DND-41 (cell line): ENCODE results near the gene FFAR4.

ENCODE experiments used
- ATAC-seq: fragments of 200-7000 bp; cut with Tn5 transposase; 3 replicates; pipeline ENCODE4 v1.9.1; 2021; ENCODE audit warnings: low read depth; ENCODE audit not compliant: insufficient read depth
- DNase-seq: peaks from one replicate; pipeline ENCODE4 v3.0.0-alpha.2; 2020
- H2AFZ ChIP-seq: 2 replicates; pipeline ENCODE4 v1.6.0; 2012; ENCODE audit warnings: low read depth, low read length
- H3K27ac ChIP-seq: 2 replicates; pipeline ENCODE4 v1.5.1; 2012; ENCODE audit warnings: low read length, inconsistent platforms
- H3K27me3 ChIP-seq: fragments of 200-600 bp; sonication (generic); 2 replicates; pipeline ENCODE4 v1.6.0; 2012; ENCODE audit warnings: low read length, mild to moderate bottlenecking, inconsistent platforms; ENCODE audit not compliant: insufficient read depth, poor library complexity
- H3K36me3 ChIP-seq: 2 replicates; pipeline ENCODE4 v1.5.1; 2012; ENCODE audit warnings: low read length, inconsistent platforms; ENCODE audit not compliant: insufficient read depth
- H3K4me1 ChIP-seq: 2 replicates; pipeline ENCODE4 v1.5.1; 2012; ENCODE audit warnings: mild to moderate bottlenecking, low read length; ENCODE audit not compliant: insufficient read depth
- H3K4me2 ChIP-seq: 2 replicates; pipeline ENCODE4 v1.6.0; 2012; ENCODE audit warnings: mild to moderate bottlenecking, moderate library complexity, low read length, inconsistent platforms; ENCODE audit not compliant: insufficient read depth
- H3K4me3 ChIP-seq, 2 experiments: fragments of 200-600 bp in 1 of 2; shearing (Covaris generic) in 1 of 2; 2 replicates each; pipeline ENCODE4 v1.5.1; 2012 to 2016; ENCODE audit warnings: inconsistent platforms in 2 of 2, low read length in 2 of 2, mild to moderate bottlenecking in 2 of 2, low read depth in 1 of 2, moderate library complexity in 1 of 2
- H3K79me2 ChIP-seq: 2 replicates; pipeline ENCODE4 v1.6.0; 2012; ENCODE audit warnings: low read length, inconsistent platforms; ENCODE audit not compliant: insufficient read depth
- H3K9ac ChIP-seq: 2 replicates; pipeline ENCODE4 v1.6.0; 2012; ENCODE audit warnings: low read depth, mild to moderate bottlenecking, inconsistent platforms, low read length, moderate library complexity
- H3K9me3 ChIP-seq: 2 replicates; pipeline ENCODE4 v1.5.1; 2012; ENCODE audit warnings: low read length, moderate library complexity, mild to moderate bottlenecking, inconsistent platforms; ENCODE audit not compliant: insufficient read depth, severe bottlenecking
- H4K20me1 ChIP-seq: 2 replicates; pipeline ENCODE4 v1.6.0; 2012; ENCODE audit warnings: low read length; ENCODE audit not compliant: insufficient read depth
- EZH2 ChIP-seq: IDR thresholded peaks from 3 replicates; pipeline ENCODE4 v1.6.1; 2012; ENCODE audit warnings: borderline replicate concordance, low read depth, mild to moderate bottlenecking, moderate library complexity, low read length, inconsistent platforms; ENCODE audit not compliant: severe bottlenecking
- TF ChIP-seq, protein P1 (sequence below): IDR thresholded peaks from 2 replicates; pipeline ENCODE4 v1.5.1; 2012; ENCODE audit warnings: borderline replicate concordance, low read length, moderate library complexity, mild to moderate bottlenecking; ENCODE audit not compliant: poor library complexity, severe bottlenecking; ENCODE audit errors: extremely low read depth

Gene FFAR4

DNA sequence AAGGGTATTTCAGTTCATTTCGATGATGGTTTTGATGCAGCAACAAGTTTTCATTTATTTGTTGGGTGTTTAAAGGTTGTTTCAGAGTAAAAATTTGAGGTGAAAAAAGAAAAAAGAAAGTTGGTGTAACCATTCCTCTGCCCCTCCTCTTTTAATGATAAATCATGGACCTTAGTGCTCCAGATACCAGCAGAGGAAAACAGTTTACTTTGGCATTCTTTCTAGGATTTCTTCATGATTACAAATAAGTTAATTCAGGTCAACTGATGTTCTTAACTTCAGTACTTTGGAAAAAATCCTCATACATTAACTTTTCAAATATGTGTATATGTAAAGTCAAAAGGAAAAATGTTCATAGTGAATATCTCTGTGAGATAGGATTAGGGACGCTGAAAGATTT, 36.6 kb downstream of the FFAR4 start:
- no peaks in the 10 kb centered on the region for H3K27me3 ChIP-seq
- H3K36me3 ChIP-seq = no peaks in the 10 kb centered on the region
- no peak overlapping the region for H3K27ac ChIP-seq
- no peaks in the 10 kb centered on the region for H3K9me3 ChIP-seq
- H3K9ac ChIP-seq = no peak overlapping the region
- no peak overlapping the region for H3K4me2 ChIP-seq
- no peak overlapping the region for H3K4me3 ChIP-seq
- no peaks in the 10 kb centered on the region for H3K79me2 ChIP-seq
- no peaks in the 10 kb centered on the region for H4K20me1 ChIP-seq
- ATAC-seq = no peak
- DNase-seq = no peak
- TF ChIP-seq, protein P1, sequence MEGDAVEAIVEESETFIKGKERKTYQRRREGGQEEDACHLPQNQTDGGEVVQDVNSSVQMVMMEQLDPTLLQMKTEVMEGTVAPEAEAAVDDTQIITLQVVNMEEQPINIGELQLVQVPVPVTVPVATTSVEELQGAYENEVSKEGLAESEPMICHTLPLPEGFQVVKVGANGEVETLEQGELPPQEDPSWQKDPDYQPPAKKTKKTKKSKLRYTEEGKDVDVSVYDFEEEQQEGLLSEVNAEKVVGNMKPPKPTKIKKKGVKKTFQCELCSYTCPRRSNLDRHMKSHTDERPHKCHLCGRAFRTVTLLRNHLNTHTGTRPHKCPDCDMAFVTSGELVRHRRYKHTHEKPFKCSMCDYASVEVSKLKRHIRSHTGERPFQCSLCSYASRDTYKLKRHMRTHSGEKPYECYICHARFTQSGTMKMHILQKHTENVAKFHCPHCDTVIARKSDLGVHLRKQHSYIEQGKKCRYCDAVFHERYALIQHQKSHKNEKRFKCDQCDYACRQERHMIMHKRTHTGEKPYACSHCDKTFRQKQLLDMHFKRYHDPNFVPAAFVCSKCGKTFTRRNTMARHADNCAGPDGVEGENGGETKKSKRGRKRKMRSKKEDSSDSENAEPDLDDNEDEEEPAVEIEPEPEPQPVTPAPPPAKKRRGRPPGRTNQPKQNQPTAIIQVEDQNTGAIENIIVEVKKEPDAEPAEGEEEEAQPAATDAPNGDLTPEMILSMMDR = no peak
- no peak for TF ChIP-seq EZH2
- no peak overlapping the region for H2AFZ ChIP-seq
- no peaks in the 10 kb centered on the region for H3K4me1 ChIP-seq

DNA sequence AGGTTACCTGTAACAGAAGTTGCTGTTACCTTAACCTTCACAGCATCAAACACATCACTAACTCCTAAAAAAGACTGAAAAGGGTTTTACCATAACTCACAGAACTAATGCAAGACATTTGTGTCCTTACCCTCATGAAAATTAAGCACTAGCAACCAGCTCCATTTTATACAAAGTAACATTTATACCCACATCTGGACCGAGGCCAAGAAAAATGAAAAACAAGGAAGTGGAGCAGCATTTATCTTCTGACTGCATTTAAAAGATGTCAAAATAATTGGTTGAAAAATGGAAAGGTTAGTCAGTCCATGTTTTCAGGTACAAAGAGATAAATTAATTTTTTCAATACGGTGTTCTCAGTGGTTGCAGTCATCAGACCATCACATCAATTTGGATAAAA, 37.7 kb downstream of the FFAR4 start:
- Histone ChIP-seq H3K9me3 (no peaks in the 10 kb centered on the region), H2AFZ (no peak overlapping the region), H3K27me3 (no peaks in the 10 kb centered on the region), H3K4me2 (no peak overlapping the region), H3K36me3 (no peaks in the 10 kb centered on the region), H3K27ac (no peak overlapping the region), H3K79me2 (no peaks in the 10 kb centered on the region), H4K20me1 (no peaks in the 10 kb centered on the region), H3K9ac (no peak overlapping the region), H3K4me1 (no peaks in the 10 kb centered on the region), H3K4me3 (no peak overlapping the region)
- DNase-seq (no peak), ATAC-seq (no peak)
- no peak for TF ChIP-seq EZH2
- TF ChIP-seq, protein P1 = no peak

DNA sequence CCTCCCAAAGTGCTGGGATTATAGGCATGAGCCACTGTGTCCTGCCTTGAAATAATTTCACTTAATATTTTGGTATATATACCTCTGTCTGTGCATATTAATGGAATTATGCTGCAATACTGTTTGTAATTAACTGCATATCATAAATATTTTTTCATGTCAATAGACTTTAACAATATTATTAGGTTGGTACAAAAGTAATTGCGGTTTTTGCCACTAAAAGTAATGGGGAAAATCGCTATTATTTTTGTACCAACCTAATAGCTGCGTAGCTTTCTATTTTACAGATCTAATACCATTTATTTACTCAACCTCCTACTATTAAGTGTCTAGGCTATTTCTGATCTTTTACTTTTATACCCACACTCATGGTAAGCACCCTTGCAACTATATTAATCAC, 42.0 kb downstream of the FFAR4 start:
- H3K4me1 ChIP-seq = no peaks in the 10 kb centered on the region
- no peak overlapping the region for H3K4me2 ChIP-seq
- TF ChIP-seq EZH2 = no peak
- TF ChIP-seq, protein P1 = no peak
- H3K9ac ChIP-seq = no peak overlapping the region
- H3K79me2 ChIP-seq = no peaks in the 10 kb centered on the region
- no peaks in the 10 kb centered on the region for H3K9me3 ChIP-seq
- H3K27ac ChIP-seq = no peak overlapping the region
- no peak for DNase-seq
- no peaks in the 10 kb centered on the region for H4K20me1 ChIP-seq
- ATAC-seq = no peak
- no peaks in the 10 kb centered on the region for H3K36me3 ChIP-seq
- no peak overlapping the region for H3K4me3 ChIP-seq
- no peak overlapping the region for H2AFZ ChIP-seq
- H3K27me3 ChIP-seq = no peaks in the 10 kb centered on the region

DNA sequence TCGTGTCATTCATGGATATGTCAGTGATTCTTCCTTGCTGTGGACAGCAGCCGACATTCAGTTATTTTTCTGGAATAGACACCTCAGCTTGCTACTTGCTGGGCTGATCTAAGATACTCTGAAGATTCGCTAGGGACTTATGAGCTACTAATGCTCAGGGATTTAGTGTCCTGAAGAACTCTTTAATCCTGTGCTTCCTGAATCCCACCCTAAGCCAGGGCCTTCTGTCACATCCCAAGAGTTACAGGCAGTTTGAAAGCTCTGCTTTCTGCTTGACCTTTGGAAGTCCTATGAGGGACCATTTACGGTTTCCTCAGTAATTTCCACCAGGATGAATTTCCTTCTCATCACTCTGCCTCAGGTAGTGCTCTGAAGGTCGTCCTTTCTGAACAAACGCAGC, 45.8 kb downstream of the FFAR4 start, which contains the start of gene PDE6C:
Gene PDE6C, plus strand, starts transcription at position 227 of the 400 bp plus-strand sequence. CDS start 189 bp downstream, outside the sequence.
- H3K36me3 ChIP-seq = no peaks in the 10 kb centered on the region

More for the DNA sequence above, 45.8 kb downstream of the FFAR4 start, which contains the start of gene PDE6C:
- no peaks in the 10 kb centered on the region for H3K9me3 ChIP-seq
- H3K27ac ChIP-seq = no peak within 1 kb of the TSS
- no peak within 1 kb of the TSS for H2AFZ ChIP-seq
- H3K79me2 ChIP-seq = no peaks in the 10 kb centered on the region
- H3K4me2 ChIP-seq = no peak within 1 kb of the TSS
- no peaks in the 10 kb centered on the region for H3K27me3 ChIP-seq
- no peak within 1 kb of the TSS for H3K4me3 ChIP-seq
- no peaks in the 10 kb centered on the region for H3K4me1 ChIP-seq
- ATAC-seq (no peak), DNase-seq (no peak)
- TF ChIP-seq, protein P1 = no peak
- TF ChIP-seq EZH2 = no peak
- no peak within 1 kb of the TSS for H3K9ac ChIP-seq
- H4K20me1 ChIP-seq = no peaks in the 10 kb centered on the region
